ENCODE data around the gene SLIT3.

Gene SLIT3

DNA sequence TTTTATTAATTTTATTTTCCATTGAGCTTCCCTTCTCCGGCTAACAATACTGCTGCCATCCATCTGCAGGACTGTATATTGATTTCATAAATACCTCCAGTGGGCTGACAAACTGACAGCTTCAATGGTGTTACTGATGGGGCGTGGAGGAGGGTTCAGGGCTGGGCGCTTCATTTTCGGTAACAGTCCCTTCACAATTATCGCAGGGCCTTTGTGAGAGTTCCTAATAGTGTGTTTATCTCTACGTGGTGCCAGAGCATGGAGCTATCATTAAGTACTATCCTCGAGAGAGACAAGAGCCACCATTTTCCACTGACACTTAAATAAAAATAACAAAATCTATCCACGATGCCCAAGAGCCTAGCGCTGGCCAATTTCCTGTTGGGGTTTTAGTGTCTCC is 414.8 kb downstream of the SLIT3 start:
- no peak for DNase-seq (ENCODE audit: low spot score)

- peak; percentile 42 for DNase-seq (ENCODE audit: low spot score)
These were observed 415.4 kb downstream of the SLIT3 start for GRCh38 chr5:168885324-168886120.

DNA sequence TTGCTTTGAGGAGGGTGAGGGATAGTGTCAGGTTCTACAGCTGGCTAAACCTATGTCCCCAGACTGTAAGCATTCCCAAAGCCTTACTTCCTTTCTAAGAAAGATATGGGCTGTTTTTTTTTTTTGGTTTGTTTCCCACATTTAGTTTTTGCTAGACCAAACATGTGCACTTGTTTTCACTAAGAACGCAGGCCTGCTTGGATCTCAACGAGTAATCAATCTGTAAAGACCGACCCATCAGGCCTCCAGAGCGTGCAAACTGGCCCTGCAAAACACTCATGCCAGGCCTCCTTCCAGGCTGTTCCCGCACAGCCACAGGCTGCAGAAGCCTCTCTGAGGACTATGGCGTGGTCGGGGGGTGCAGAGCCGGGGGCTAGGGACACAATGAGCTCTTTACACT is 416.9 kb downstream of the SLIT3 start:
- DNase-seq (ENCODE audit: low spot score): no peak

DNA sequence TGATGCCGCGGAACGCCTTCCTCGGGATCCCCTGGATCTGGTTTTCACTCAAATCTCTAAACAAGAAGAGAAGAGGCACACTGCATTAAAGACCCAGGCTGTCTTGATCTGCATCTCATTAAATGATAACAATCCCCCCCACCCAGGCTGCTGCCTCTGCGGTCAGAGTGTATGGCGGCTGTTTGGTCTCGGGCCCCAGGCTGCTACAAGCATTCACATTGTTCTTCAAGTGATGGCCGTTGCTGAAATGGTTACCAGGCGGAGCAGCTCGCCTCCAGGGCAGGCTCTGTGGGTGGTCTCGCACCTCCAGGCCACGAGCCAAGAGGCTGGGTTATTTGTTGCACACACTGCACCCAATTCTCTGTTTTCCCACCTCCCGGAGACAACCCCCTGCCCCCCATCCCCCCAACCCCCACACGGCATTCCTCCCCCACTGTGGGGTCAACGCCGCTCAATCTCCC is 417.6 kb downstream of the SLIT3 start:
- no peak for DNase-seq (ENCODE audit: low spot score)

GRCh38 chr5:168882283-168882682 is 418.7 kb downstream of the SLIT3 start:
- DNase-seq (ENCODE audit: low spot score): no peak

GRCh38 chr5:168881427-168882149 is 419.4 kb downstream of the SLIT3 start:
- DNase-seq (ENCODE audit: low spot score): no peak

DNA sequence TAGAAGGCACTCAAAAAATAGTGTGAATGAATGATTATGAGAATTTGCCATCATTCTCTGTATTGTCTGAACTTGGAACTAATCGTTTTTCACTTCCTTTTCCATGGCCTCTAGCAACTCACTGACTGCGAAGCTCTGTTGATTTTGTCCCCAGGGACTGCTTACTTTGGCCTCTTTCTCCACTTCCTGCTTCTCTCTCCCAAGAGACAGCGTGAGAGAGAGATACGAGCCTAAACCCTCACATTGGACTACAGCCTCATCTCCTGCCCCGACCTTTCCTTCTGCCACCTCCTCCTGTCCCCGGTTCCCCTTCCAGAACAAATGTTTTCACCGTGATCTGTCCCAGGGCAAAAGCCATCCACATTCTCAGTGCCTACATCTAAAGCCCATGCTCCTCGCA is 421.0 kb downstream of the SLIT3 start:
- DNase-seq (ENCODE audit: low spot score): peak; percentile 27

DNA sequence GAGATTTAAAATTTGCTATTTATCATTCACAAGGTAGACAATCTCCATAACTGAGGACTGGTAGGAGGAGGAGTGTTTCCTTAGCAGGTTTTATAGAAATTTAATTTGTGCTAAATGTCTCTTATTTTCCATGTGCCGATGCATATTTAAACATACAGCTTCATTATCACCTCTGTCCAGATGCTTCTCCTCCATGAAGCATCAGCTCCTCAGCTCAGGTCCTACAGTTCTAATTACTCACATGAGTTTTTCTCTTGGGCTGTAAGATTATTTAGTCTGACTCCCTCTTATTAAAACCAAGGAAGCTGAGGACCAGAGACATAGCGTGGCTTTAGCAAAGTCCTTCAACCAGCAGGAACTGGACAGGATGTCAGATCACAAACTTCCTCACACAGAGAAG is 421.6 kb downstream of the SLIT3 start:
- no peak for DNase-seq (ENCODE audit: low spot score)

DNA sequence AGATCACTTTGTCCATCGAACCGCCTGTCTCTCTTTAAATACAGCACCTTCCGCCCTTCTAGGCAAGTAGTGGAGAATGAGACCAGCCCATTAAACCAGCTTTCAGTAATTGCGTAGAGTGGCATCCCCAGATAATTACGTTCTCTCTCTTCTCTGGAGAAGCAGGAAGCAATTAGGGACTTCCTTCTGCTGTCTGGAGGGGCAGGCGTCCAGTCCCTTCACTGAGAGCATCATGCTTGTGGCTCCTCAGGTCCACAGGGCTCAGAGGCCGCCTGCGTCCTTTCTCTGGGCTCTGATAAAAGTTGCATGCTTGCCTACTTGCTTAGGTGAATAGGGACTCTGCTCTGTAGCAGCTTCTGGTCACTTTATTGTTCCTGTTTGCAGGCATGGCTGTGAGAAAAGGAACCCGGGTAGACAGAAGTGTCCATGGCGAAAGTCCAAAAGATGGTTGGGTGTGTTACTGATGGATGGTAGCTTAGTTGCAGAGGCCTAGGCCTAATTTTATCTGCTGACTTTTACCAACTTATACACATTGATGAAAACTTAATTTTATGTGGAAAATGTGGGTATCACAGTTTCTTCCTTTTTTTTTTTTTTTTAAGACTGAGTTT is 422.7 kb downstream of the SLIT3 start:
- no peak for DNase-seq (ENCODE audit: low spot score)

DNA sequence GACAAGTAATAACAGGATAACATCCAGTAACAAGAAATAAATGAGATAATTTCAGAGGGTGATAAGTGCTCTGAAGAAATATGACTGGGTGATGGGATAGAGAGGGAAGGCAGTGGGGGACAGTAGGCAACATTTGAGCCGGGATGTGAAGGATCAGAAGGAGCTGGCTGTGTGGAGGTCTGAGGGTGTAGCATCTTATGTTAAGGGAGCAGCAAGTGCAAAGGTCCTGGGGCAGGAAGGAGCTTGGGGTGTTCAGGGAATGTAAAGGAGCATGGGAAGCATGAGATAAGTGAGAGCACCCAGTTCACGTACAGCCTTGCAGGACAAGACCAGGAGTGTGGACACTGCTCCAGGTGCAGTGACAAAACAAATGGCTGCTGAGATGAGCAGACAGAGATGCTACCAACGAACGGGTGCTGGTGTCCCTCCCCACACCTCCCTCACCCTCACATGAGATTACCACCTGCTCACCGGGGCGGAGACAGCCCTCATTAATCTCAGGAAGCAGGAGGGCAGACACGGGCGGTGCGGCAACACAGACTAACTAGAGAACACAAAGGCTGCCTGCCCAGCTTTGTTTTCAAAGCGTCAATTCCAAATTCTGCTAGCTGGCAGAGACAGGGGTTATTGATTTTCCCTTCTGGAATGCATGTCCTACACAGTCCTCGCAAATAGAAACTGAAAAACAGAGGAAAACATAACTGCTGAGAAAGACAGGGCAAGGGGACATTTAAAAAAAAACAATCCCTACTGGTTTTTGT is 423.6 kb downstream of the SLIT3 start:
- no peak for DNase-seq (ENCODE audit: low spot score)

- DNase-seq (ENCODE audit: low spot score): no peak
These were observed 424.5 kb downstream of the SLIT3 start for GRCh38 chr5:168876419-168876818.

DNA sequence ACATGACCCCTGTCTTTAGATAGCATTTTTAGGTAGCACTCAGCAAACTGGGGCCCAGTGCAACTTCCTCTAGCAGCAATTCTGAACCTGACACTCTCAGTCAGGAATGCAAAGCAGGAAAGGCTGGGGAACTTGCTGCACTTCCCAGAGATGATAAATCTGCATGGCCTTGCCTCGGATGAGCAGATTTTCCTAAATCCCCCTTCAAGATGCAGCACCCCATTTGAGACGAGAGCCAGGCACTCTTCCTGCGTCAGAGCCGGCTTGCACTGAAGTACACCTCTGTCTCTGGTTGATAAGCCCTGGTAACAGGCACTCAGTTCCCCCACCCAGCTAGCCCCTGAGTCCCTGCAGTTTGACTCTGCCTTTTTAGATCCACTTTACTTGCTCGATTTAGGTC is 425.1 kb downstream of the SLIT3 start:
- DNase-seq (ENCODE audit: low spot score): peak; percentile 36

DNA sequence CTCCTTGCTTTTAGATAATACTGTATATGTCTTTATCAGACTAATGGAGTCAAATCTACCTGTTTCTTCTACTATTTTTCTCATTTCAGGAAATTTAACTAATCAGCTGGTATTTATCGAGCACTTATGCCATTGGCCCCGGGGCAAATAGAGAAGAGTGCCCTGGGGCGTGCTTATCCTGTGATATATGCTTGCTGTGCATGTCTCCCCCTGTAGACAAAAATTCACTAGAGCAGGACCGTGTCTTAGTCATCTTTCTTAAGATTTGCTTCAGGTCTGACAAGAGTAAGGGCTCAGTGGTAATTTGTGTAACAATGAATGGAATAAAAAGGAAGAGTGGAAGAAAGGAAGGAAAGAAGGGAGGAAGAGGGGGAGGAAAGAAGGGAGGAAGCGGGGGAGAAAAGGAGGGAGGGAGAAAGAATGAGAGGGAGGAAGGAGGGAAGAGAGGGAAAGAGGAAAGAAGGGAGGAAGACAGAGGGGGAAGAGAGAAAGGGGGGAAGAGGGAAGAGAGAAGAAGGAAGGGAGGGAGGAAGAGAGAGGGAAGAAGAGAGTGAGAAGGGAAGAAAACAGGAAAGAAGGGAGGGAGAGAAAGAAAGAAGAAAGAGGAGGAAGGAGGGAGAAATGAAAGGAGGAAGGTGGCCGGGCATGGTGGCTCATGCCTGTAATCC is 426.1 kb downstream of the SLIT3 start:
- DNase-seq (ENCODE audit: low spot score): no peak

GRCh38 chr5:168872246-168872645 is 428.7 kb downstream of the SLIT3 start:
- DNase-seq (ENCODE audit: low spot score): no peak

DNA sequence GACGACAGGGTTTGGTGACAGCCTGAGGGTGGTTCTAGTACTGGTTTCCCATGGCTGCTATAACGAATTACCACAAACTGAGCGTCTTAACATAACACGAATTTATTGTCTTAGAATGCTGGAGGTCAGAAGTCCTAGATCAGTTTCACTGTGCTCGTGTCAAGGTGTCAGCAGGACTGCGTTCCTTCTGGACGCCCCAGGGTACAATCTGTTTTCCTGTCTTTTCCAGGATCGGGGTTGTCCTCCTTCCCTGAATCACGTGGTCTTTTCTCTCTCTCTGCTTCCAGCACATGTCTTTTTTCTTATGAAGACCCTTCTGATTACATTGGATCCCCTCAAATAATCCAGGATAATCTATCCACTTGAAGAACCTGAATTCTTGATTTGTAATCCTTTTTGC is 430.0 kb downstream of the SLIT3 start:
- DNase-seq (ENCODE audit: low spot score): no peak

DNA sequence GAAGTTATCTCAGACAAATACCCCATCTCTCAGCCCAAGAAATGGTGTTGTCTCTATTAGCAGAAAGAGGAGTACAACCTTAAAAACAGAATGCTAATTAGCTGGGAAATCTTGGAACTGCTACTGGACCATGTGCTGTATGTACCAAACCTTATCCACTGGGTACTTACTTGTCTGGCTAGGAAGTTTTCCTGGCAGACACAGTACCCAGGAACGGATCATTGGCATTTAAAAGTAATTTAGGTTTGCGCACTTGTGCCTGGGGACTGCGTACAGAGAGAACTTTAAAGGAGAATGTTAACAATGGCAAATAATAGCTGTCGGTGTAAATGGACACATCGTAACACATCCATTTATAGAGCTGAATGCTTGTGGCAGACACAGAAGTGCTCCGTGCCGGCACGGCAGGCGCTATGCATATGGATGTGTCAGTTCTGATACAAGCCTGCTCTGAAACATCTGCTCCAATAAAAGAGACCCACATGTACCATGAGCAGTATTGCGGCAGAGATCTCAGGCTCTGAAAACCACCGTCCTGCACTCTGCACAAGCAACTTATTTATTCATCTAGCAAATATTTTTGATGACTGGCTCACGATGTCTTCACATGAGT is 431.2 kb downstream of the SLIT3 start:
- no peak for DNase-seq (ENCODE audit: low spot score)

- no peak for DNase-seq (ENCODE audit: low spot score)
These were observed 433.7 kb downstream of the SLIT3 start for GRCh38 chr5:168867241-168867640.

- DNase-seq (ENCODE audit: low spot score): peak; percentile 20
These were observed 435.0 kb downstream of the SLIT3 start for GRCh38 chr5:168865968-168866367.

DNA sequence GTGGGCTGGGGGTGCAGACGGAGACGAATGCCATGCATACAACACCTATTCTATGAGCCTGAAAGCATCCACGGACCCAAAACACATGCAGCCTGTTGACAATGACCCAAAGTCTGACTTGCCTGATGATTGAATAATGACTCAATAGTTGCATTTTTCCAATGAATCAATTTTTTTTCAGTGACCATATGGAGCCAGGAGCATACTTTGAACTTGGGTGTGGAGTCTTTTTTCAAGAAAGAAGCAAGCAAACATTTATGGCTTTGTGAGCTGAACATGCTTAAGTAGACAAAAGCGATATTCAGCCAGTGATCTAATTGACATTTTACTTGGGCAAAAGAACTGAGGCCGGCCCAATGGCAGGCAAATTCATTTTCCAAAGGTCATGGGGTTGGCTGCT is 437.9 kb downstream of the SLIT3 start:
- DNase-seq (ENCODE audit: low spot score): no peak

DNA sequence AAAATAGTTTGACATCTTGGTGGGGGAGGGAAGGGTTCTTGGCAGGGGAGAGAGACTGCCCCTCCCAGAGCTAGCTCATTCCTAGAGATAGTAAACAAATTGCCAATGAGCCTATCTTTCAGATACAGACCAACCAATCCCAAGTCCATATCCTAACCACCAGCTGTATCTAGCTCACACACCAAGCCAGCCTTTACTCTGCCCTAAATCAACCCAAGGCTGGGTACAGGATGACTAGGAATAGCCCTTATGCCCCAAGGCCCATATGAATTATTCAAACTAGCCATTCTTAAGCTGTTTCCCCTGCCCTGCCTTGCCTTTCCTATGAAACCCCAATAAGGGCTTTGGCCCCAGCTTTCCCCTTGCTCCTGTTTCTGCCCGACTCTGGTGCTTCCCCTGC is 440.4 kb downstream of the SLIT3 start:
- DNase-seq (ENCODE audit: low spot score): no peak

DNA sequence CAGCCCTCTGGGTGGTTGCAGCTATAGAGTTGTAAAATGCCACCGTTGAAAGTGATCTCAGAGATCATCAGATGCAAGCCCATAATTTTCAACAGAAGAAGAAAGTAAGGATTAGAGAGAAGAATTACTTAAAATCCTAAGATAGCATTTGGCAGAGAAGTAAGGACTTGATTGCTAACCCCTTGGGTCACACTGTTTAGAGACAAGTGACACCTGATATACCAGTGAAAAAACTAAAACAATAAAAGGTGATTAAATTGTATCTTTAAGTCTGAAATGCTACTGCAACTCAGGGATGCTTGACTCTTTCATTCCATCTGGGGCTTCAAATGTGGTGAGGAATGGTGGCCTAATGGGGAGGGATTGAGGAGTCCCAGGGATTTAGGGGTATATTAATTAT is 440.9 kb downstream of the SLIT3 start:
- no peak for DNase-seq (ENCODE audit: low spot score)
